ENCODE data around the gene HTR2A. TPM values are rescaled to one million over a fixed set of nuclear protein-coding genes. Genes with fewer than 3 reads are reported as not detected.

The HTR2A gene
- not detected in 2 replicates for total RNA-seq

DNA sequence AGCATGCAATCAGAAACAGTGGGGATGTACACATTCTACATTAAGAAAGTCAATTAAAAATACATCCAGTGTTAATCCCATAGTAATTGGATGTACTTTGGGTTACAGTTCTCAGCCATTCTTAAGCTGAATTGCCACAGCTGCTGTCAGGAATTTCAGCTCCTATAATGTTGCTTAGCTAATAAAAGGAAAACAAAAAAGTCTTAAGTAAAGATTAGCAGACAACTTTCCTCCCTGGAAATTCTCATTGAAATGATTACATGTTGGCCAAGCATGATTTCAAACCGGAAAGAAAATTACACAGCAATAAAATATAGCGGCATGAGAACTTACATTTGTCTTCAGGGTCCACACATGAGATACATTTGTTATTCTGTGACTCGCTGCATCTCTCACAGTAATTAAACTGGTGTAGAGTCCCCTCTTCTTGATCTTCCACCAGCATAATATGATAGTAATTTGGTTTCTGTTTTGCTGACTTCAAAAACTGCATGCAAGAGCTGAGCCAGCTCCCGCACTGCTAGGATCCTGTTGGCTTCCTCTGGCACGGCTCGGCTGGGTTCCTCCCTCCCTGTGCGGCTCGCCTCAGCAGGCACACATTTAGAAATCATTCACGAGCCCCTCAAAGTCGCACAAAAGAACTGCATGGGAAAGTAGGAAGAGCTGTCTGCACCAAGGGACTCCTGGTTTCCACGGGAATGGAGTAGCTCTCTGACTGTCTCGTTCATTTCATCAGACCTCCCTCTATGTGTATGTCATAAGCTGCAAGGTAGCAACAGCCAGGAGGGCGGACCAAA is at the start of gene HTR2A:
HTR2A (minus strand) TSS at position 713 of the 797 bp plus-strand sequence. CDS start 1,147 bp downstream, outside the sequence.
- no peak for DNase-seq (ENCODE audit: low read depth, low spot score)

DNA sequence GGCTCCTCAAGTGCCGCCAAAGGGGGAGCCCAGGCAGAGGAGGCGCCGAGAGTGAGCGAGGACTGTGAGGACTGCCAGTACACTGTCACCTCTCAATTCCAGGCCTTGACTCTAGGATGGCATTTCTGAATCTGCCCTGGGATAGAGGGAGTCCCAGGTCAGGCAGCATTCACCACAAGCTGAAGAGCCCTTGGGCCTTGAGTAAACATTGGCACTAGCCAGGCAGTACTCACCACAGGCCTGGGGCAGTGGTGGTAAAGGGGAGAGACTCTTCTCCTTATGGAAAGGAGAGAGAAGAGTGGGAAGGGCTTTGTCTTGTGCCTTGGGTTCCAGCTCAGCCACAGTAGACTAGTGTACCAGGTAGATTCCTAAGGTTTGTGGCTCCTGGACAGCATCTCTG is 39.7 kb upstream of the HTR2A start:
- no peak for DNase-seq (ENCODE audit: low read depth, low spot score)

DNA sequence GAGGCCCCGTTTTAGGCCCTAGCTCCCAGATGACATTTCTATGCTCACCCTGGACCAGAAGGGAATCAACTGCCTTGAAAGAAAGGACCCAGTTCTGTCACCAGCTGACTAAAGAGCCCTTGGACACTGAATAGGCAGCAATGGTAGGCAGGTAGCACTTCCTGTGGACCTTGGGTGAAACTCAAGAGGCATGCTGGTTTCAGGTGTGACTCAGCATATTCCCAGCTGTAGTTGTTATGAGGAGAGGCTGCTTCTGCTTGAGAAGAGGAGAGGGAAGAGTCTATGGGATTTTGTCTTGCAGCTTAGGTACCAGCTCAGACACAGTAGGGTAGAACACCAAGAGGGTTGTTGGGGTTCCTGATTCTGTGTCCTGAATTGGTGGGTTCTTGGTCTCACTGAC is 37.9 kb upstream of the HTR2A start:
- DNase-seq (ENCODE audit: low read depth, low spot score) = no peak

DNA sequence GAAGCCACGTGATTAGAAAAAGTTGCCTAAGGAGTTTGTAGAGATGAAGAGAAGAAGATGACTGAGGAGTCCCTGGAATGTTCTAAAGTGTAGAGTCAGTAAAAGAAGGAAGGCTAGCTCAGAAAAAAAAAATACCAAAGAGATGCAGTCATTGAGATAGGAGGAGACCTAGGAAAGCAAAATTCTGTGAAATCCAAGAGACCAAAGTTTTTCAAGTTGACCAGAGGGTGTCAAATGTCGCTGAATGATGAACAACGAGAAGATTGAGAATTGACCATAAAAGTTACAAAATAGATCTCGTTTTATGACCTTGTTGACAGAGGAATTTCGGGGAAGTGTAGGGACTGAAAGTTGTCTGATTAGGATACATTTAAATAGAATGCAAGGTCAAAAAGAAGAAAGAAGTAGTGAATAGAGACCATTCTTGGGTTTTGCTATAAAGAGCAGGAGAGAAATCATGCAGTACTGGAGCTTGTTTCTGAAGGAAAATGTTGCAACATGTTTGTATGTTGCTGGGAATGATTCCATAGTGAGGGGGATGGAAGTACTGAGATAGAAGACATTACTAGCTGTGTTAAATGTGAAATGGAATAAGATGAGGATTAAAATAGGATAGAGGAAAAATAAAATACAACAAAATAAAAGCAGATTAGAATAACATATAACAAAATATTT is 30.2 kb upstream of the HTR2A start:
- no peak for DNase-seq (ENCODE audit: low read depth, low spot score)

DNA sequence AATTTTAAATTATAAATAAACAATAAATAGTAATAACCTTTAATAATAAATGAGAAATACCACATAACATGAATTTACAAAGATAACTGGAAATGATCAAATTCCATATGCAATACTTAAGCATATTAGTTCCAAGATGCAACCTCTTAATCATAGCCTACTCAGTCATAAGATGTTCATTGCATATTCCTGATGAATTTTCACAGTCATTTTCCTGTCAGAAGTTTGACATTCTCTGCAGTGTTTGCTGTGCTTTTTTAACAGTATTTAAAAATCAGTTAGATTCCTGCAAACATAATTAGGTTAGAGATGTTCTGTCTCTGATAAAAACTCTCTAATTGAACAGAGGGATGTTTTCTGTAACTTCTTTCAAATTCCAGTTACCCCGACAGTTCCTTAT is 28.6 kb upstream of the HTR2A start:
- no peak for DNase-seq (ENCODE audit: low read depth, low spot score)

DNA sequence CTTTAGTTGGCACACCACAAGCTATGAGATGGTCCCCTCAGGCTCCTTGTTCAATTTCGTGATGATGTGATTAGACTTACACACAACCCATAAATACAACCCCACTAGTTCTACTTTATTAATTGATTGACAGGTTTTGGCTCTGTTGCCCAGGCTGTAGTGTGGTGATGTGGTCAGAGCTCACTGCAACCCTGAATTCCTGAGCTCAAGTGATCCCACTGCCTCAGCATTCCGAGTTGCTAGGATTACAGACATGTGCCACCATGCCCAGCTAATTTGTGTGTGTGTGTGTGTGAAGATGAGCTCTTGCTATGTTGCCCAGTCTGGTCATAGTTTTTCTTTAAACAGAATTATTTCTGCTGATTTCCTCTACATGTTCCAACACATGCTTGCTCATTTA is 17.5 kb upstream of the HTR2A start:
- DNase-seq (ENCODE audit: low read depth, low spot score) = no peak

DNA sequence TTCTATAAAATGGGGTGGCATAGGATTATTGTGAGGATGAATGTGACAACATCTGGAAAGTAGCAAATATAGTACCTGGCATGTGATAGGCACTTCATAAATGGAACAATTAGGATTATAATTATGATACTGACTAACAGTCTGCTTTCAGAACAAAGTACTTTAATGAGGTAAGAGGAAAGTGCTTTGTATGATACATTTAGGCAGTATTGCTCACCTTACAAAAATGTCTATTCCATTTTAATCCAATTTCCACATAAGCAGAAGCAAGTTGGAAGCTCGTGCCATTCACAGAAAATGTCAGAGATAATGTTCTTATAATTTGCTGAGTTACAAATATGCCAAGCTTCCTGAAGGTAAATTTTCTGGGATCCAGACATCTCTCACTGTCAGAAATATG is 16.9 kb upstream of the HTR2A start:
- DNase-seq (ENCODE audit: low read depth, low spot score) = no peak

DNA sequence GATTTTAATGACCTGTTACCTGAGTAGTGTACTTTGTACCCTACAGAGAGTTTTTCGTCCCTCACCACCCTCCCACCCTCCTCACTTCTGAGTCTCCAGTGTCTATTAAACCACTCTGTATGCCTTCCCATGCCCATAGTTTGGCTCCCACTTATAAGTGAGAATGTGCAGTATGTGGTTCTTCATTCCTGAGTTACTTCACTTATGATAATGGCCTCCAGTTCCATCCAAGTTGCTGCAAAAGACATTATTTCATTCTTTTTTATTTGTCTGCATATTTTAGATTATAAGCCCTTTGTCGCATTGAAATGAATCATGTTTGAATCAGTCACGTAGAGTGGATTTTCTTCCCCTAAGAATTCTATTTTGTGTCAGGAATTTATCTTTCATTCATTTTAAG is 12.2 kb upstream of the HTR2A start:
- DNase-seq (ENCODE audit: low read depth, low spot score) = no peak

DNA sequence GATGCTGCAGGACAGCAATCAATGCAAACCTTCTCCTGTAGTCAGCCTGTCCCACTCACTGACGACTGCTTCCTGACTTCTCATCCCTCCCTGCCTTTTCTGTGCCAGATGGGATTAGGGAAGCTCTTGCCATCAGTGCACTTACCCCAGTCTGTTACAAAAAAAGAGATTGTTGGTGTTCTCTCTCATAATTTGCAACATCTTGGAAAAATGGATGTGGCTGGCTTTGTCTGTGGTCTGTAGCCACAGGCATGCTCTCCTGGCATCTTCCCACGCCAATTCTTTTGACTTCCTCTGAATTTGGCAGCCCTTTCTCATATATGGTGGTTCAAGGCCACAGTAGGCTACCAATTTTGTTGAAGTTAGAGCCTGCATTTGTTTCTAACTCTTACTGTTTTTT is 11.6 kb upstream of the HTR2A start:
- DNase-seq (ENCODE audit: low read depth, low spot score) = no peak

DNA sequence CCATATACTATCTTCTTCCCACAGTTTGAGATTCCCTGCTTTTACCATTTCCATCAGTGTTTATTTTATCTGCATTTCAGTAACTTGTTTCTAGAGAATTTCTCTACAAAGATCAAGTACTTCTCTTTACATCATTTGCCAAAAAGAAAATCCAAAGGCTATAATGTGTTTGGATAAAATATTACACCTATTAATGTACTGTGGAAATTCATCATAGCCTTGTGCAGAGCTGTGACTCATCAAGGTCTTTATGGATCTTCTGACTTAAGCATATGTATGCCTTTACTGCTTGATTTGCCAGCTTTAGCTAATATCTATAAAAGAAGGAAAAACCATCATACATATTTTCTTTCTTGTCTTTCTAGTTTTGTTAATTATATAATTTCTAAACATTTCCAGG is 9.6 kb upstream of the HTR2A start:
- no peak for DNase-seq (ENCODE audit: low read depth, low spot score)

DNA sequence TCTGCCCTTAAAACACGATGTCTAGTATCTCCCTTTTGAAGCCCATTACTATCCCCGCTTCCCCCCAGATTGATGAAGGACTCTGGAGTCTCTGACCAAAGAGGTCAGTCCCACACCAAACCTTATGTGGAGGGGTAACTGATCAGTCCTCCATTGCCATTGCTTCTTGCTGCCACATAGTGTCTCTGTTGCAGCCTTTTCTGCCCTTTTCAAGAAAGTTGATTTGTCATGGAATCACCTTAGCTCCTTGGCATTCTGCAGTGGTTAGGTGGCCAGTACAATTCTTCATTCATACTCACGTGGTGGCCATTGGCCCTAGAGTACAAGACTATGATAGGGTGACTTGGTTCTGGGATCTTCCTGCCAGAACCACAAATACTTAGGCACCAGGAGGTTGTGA is 8.4 kb upstream of the HTR2A start:
- DNase-seq (ENCODE audit: low read depth, low spot score) = no peak

DNA sequence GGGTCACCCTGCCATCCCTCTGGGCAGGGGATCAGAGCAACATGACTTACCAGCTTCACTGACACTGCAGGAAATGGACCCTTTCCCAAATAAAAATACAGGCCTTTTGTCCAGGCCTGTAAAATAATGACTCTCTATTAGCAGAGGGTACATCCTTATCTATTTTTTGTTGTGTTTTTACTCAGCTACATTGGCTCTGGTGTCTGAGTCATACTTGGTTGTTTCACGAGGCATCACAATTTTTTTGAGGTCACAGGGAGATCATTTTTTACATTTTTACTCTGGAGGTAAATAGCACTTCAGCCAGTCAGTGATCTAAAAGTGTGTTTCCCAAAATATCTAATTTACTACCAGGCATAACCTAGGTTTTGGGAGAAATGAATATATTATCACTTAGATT is 6.9 kb upstream of the HTR2A start:
- no peak for DNase-seq (ENCODE audit: low read depth, low spot score)

DNA sequence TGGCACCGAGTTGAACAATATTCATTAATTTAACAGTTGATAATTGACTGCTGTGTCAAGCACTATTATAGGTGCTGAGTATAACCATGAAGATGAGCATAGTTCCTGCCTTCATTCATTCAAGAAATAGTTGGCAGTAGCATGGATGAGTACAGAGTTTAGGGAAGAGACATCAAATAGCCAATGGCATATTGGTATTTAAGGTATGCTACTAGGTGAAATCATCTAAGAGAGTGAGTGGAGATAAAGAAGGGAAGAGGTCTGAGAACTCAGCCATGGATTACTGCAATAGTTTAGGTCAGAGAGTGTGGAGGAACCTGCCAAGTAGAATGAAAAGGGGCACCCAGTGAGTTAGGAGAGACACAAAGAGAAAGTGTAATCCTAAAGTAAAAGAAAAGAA is 4.9 kb upstream of the HTR2A start:
- no peak for DNase-seq (ENCODE audit: low read depth, low spot score)

DNA sequence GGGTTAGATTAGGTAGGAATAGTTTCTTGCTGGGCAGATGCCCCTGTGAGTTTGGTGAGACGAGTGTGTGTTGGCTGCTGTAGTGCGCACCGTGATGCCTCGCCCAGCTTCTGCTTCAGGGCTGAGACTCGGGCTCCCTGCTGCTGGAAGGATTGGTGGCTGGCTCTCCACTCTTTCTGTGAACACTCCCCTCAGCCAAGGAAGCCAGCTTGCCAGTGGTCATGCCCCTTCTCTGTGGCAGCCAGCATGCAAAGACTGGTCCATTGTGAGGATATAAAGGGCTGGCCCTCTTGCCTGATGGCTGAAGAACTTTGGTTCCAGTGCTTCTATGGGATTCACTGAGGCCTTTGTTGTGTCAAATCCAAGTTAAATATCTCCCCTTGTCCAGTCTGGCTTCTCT is 2.9 kb upstream of the HTR2A start:
- DNase-seq (ENCODE audit: low read depth, low spot score) = no peak

DNA sequence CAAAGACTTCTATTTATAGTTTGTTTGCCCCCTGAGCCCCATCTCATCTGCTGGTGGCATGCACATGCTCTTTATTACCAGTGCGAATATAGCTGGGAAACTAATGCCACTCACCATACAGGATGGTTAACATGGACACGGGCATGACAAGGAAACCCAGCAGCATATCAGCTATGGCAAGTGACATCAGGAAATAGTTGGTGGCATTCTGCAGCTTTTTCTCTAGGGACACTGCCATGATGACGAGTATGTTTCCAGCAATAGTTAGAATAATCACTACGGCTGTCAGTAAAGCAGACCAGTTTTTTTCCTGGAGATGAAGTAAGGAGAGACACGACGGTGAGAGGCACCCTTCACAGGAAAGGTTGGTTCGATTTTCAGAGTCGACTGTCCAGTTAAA is 1.5 kb downstream of the HTR2A start:
- DNase-seq (ENCODE audit: low read depth, low spot score) = no peak

DNA sequence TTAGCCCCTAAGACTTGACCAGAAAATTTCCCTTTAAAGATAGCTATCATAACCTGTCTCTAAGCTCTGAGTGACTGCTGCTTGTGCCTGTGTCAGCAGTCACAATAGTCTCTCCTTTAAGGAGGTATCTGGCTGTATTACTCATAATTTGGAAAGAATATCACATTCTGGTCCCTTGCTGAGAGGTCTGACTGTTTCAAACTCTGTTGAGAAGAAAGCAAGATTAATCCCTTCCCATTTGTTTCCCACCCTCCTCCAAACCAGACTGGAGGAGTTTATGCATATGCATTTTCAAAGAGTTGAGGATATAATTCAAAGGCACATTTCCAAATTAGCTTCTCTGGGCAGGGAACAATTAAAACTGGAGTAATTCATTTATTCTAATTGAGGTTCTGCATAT is 2.3 kb downstream of the HTR2A start:
- DNase-seq (ENCODE audit: low read depth, low spot score) = no peak

DNA sequence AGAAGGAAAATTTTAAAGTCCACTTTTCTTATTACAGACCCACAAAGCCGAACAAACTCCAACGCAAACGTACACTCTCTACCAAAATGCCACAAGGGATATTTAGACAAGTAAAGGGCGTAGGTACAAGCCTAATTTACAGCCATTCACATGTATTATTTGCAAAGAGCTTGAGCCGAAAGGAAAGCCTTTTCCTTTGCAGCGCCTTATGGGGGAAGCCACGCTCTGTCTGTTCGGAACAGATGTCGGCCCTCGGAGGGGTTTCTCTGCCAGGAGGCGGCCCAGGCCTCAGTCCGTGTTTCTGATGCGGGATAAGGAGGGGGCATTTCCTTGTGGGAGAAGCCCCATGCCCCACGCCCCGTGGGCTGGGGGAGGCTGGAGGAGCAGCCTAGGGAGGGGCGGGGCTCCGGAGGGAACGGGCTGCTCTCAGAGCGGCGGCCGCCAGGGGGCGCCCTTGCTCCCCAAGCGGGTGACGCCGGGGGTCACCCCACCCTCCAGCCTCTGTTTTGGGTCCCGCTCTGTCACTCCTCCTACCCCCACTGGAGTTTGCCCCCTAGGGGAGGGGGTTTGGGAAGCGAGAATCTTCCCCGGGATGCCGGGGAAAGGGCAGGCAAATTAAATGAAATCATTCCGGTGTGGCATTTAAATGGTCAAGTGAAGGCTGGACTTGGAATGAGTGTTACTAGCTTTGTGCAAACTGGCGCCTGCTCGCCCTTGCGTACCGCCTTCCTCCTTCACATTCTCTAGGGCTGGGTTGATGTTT is 2.9 kb downstream of the HTR2A start:
- no peak for DNase-seq (ENCODE audit: low read depth, low spot score)

DNA sequence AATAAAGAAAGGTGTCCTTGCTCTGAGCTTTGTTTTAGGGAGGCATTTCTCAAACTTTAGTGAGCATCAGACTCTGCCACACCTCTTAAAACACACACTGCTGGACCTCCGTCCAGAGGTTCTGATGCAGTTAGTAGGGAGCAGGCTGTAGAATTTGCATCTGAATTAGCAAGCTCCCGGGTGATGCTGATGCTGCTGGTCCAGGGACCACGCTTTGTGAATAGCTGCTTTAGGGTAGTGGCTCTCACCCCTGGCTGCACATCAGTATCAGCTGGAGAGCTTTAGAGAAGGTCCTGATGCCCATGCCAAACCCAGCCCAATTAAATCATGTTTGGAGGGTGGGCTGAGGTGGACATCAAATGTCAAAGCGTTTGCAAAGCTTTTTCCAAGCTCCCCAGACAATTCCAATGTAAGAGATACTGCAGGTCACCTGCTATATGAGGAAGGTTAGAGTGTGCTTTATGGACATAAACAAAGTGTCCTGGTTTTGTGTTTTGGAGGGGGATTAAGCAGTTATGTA is 3.6 kb downstream of the HTR2A start:
- no peak for DNase-seq (ENCODE audit: low read depth, low spot score)

DNA sequence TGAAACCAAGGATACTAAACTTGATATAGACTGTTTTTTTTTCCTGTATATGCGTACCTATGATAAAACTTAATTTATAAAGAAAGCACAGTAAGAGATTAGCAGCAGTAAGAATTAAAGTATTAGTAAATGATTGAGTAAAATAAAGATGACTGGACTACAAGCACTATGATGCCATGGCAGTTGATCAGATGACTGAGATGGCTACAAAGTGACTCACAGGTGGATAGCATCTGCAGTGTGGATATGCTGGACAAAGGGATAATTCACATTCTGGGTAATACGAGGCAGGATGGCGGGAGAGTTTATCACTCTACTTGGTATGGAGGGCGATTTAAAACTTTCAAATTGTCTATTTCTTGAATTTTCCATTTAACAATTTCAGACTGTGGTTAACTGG is 11.8 kb downstream of the HTR2A start:
- no peak for DNase-seq (ENCODE audit: low read depth, low spot score)

DNA sequence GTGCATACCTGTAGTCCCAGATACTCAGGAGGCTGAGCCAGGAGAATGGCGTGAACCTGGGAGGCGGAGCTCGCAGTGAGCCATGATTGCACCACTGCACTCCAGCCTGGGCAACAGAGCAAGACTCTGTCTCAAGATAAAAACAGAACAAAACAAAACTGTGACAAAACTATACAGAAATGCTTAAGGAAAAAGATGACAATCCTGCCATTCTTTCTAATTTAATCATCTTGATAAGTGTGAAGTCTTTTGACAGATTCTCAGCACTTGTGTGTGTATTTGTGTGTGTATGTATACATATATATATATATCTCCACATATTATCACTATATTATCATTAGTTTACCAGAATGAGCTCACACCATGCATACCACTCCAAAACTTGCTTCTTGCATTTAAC is 12.3 kb downstream of the HTR2A start:
- DNase-seq (ENCODE audit: low read depth, low spot score) = no peak

DNA sequence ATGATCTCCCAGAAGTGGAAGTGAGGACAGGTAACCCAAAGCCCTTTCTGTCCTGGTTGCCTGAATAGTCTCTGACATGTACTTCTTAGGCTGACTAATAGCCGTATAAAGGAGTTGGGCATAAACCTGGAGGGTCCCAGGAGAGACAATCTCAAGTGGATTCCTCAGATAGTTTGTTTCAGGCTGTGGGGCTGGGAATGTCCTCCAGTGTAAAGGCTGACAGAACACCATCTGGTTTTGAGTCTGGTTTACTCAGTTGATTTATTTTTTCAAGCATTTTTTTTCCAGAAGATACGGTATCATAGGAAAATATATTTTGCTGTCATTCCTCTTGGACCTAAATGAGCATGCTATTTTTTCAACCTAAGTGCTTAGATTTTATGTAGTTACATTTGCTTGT is 15.2 kb downstream of the HTR2A start:
- DNase-seq (ENCODE audit: low read depth, low spot score) = no peak

DNA sequence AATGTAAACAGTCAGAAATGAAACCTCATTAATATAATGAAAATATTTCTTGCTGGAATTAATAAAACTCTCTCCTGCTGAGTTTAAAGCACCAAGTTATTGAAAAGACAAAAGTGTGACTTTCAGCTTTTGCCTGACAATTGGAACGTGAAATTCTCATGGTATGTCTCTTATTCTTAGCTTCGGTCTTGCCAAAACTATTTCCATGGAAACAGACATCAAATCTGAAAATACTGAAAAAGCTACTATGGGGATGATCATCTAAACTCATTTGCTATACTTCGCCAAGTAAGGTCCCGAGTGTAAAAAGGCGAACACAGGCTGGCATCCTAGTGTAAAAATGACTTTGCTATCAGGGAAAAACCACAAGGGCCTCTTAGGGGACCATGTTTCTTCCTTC is 22.8 kb downstream of the HTR2A start:
- no peak for DNase-seq (ENCODE audit: low read depth, low spot score)
